Mononuclear cell (primary cell): ENCODE measurements around the gene SPEM3. TPM values are rescaled to one million over a fixed set of nuclear protein-coding genes. Genes with fewer than 3 reads are reported as not detected.

Source experiments
- H3K27me3 ChIP-seq: 2 replicates; pipeline ENCODE4 v1.6.0; 2011; ENCODE audit warnings: low read length, control low read depth; ENCODE audit not compliant: insufficient read depth
- H3K4me1 ChIP-seq: 2 replicates; pipeline ENCODE4 v1.5.1; 2011; ENCODE audit warnings: mild to moderate bottlenecking, low read length, control low read depth; ENCODE audit not compliant: insufficient read depth
- H3K4me3 ChIP-seq: 2 replicates; pipeline ENCODE4 v1.5.1; 2011; ENCODE audit warnings: mild to moderate bottlenecking, low read length, moderate library complexity
- H3K9me3 ChIP-seq: 2 replicates; pipeline ENCODE4 v1.5.1; 2011; ENCODE audit warnings: low read depth, mild to moderate bottlenecking, control low read depth, low read length
- total RNA-seq: library from RNA; depleted of rRNA; stranded (reverse); fragments of >200 nt; gene quantifications from one replicate; pipeline ENCODE4 v1.2.3, GENCODE V29; 2012

SPEM3 gene
- total RNA-seq, 1 donor: under 0.01 TPM

DNA sequence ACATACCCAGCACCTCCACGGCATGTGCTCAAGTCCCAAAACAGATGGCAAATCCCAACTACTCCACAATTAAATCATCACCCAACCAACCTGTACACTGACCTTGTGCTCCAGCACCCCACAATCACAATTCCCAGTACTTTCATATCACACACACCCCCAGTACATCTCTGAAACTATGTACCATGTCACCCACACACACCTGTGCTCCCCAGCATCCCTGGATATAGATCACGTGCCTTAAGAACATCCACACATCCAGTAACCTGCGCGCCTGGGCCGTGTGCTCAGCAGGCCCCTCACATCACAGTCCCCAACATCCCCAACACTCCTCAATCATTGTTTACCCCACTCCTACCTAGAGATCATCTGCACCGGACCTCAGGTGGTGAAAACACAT lies 18.9 kb upstream of the SPEM3 start:
- Histone ChIP-seq H3K27me3 (peaks cover 2% of the 10 kb centered on the region), H3K9me3 (no peaks in the 10 kb centered on the region), H3K4me1 (peaks cover 8% of the 10 kb centered on the region), H3K4me3 (no peak overlapping the region)

DNA sequence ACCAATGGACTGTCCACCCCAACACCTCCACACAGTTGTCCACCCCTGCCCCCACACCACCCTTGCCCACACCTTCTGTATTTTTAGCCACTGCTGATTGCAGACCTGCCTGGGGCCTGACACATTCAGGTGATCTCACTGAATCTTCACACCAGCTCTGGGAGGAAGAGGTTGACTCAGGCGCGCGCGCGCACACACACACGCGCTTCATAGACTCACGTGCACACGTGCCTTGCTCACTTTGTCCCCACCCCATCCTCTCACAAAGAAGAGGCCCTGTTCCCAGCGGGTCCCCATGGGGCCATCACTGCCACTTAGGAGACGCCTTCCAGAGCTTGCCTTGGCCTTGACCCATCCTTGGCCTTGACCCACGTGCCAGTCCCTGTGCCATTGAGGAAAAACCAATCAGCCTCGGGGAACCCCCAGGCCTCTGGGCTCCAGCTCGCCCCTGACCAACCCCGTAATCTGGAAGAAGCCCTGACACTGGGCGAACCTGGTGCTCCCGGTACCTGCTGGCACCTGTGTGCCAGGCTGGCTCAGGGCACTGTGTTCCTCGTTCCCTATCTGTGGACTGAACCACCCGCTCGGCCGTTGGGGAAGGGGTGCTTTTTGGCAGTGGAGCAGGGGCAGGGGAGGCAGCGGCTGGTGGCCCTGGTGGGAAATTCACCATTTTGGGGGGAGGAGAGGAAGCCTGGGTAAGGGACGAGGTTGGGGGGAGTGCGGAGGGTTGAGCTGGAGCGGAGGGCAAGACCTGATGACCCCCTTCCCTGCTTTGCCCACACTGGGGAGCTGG lies 17.8 kb upstream of the SPEM3 start:
- Histone ChIP-seq H3K4me3 (no peak overlapping the region), H3K9me3 (no peaks in the 10 kb centered on the region), H3K4me1 (no peaks in the 10 kb centered on the region), H3K27me3 (peaks cover under 1% of the 10 kb centered on the region)

GRCh38 chr17:7411427-7411750 lies 17.3 kb upstream of the SPEM3 start:
- H3K4me3 ChIP-seq: no peak overlapping the region

GRCh38 chr17:7413346-7413985 lies 15.2 kb upstream of the SPEM3 start:
- no peaks in the 10 kb centered on the region for H3K4me1 ChIP-seq
- H3K4me3 ChIP-seq: no peak overlapping the region
- H3K27me3 ChIP-seq: no peaks in the 10 kb centered on the region
- no peaks in the 10 kb centered on the region for H3K9me3 ChIP-seq

More at GRCh38 chr17:7411427-7411750, 17.3 kb upstream of the SPEM3 start:
- Histone ChIP-seq H3K27me3 (no peaks in the 10 kb centered on the region), H3K9me3 (no peaks in the 10 kb centered on the region), H3K4me1 (no peaks in the 10 kb centered on the region)

DNA sequence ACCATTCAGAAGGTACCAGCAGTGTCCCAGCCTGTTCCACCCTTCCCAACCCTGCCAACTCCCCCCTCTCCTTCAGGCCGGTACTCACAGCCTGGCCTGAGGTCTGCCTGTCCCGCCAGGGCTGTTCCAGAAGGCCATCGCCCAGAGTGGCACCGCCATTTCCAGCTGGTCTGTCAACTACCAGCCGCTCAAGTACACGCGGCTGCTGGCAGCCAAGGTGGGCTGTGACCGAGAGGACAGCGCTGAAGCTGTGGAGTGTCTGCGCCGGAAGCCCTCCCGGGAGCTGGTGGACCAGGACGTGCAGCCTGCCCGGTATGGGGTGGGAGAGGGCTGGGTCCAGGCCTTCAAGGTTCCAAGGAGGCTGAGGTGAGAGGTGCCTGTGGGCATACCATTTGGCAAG lies 13.8 kb upstream of the SPEM3 start:
- no peak overlapping the region for H3K4me3 ChIP-seq
- no peaks in the 10 kb centered on the region for H3K4me1 ChIP-seq
- no peaks in the 10 kb centered on the region for H3K9me3 ChIP-seq
- H3K27me3 ChIP-seq: no peaks in the 10 kb centered on the region

DNA sequence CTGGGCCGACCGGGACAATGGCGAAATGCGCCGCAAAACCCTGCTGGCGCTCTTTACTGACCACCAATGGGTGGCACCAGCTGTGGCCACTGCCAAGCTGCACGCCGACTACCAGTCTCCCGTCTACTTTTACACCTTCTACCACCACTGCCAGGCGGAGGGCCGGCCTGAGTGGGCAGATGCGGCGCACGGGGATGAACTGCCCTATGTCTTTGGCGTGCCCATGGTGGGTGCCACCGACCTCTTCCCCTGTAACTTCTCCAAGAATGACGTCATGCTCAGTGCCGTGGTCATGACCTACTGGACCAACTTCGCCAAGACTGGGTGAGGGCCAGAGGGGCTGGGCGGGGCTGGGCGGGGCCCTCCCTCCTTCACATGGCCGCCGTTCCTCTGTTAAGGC lies 12.9 kb upstream of the SPEM3 start:
- H3K27me3 ChIP-seq: no peaks in the 10 kb centered on the region
- no peaks in the 10 kb centered on the region for H3K4me1 ChIP-seq
- no peak overlapping the region for H3K4me3 ChIP-seq
- H3K9me3 ChIP-seq: no peaks in the 10 kb centered on the region

- no peaks in the 10 kb centered on the region for H3K4me1 ChIP-seq
- H3K4me3 ChIP-seq: no peak overlapping the region
- no peaks in the 10 kb centered on the region for H3K9me3 ChIP-seq
- no peaks in the 10 kb centered on the region for H3K27me3 ChIP-seq
Measured at GRCh38 chr17:7416323-7416722, 12.3 kb upstream of the SPEM3 start.

GRCh38 chr17:7417056-7417655 lies 11.5 kb upstream of the SPEM3 start:
- Histone ChIP-seq H3K9me3 (no peaks in the 10 kb centered on the region), H3K27me3 (no peaks in the 10 kb centered on the region), H3K4me1 (no peaks in the 10 kb centered on the region)

DNA sequence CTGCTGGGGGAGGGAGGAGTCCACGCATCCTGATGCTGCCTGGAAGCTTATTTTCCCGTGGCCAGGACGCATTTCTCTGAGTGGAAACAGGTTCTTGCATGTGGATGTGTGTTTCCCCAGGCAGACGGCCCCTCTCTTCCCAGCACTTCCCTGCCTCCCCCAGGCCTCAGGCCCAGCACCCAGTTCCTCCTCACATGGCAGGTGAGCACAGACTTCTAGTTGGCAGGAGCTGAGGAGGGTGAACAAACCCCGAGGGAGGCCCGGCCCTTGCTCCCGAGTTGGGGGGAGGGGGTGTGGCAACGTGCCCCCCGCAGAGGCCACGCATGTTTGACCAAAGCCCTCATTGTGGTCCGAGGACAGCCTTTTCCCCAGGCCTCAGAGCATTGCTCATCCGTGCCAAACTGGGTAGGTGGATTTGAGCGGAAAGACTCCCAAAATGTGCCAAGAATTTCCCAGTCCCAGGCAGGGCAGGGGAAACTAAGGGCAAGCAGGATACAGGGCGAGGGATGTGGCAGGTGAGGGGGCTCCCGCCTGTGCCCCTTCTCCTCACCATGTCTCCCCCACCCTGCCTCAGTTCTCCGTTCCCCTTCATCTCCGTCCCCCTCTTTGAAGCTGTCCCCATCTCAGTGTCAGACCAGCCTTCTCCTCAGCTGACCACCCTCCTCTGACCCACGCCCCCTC lies 10.0 kb upstream of the SPEM3 start:
- Histone ChIP-seq H3K4me1 (no peaks in the 10 kb centered on the region), H3K4me3 (no peak overlapping the region), H3K9me3 (no peaks in the 10 kb centered on the region), H3K27me3 (no peaks in the 10 kb centered on the region)

More at GRCh38 chr17:7417056-7417655, 11.5 kb upstream of the SPEM3 start:
- H3K4me3 ChIP-seq: no peak overlapping the region

GRCh38 chr17:7419819-7420610 lies 8.6 kb upstream of the SPEM3 start, which contains the start of gene SPEM1:
TSS of gene SPEM1 (plus strand) at chr17:7420324. CDS start at chr17:7420385, 61 bp downstream.
- Histone ChIP-seq H3K9me3 (no peaks in the 10 kb centered on the region), H3K4me1 (no peaks in the 10 kb centered on the region), H3K4me3 (no peak within 1 kb of the TSS), H3K27me3 (no peaks in the 10 kb centered on the region)

DNA sequence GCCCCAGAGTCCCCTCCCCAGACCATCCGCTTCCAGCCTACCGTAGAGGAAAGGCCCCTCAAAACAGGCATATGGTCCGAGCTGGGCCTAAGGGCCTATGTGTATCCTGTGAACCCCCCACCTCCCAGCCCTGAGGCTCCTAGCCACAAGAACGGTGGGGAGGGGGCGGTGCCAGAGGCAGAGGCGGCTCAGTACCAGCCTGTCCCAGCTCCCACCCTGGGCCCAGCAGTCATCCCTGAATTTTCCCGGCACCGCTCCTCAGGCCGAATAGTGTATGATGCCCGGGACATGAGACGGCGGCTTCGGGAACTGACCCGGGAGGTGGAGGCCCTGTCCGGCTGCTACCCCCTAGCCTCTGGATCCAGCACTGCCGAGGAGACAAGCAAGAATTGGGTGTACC lies 7.5 kb upstream of the SPEM3 start:
- H3K9me3 ChIP-seq: no peaks in the 10 kb centered on the region
- no peak overlapping the region for H3K4me3 ChIP-seq
- no peaks in the 10 kb centered on the region for H3K4me1 ChIP-seq
- H3K27me3 ChIP-seq: no peaks in the 10 kb centered on the region

- Histone ChIP-seq H3K4me1 (no peaks in the 10 kb centered on the region), H3K4me3 (no peak overlapping the region), H3K27me3 (no peaks in the 10 kb centered on the region), H3K9me3 (no peaks in the 10 kb centered on the region)
Measured at GRCh38 chr17:7423679-7424078, 5.0 kb upstream of the SPEM3 start.

DNA sequence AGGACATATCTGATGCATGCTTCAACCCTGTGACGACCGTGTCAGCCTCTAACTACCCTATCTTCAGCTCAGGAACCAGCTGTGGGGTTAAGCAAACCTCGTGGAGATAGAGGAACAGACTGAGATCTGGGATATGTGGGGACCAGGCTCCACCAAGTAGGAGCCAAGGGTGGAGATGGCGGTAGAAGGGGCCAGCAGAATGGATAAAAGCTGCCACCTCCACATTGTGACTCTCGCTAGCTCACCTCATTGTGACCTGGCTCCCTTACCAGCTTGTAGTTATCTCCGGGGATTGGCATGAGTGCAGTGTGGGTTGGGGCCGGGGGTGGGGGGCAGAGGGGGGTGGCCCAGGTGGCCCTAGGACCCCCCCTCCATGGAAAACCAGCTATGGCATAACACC lies 3.3 kb upstream of the SPEM3 start, which contains the start of gene SPEM2:
Gene SPEM2 (plus strand): TSS at position 301 of the 400 bp plus-strand sequence. CDS start 73 bp downstream, at position 374.
- no peaks in the 10 kb centered on the region for H3K27me3 ChIP-seq
- H3K4me3 ChIP-seq: no peak within 1 kb of the TSS

GRCh38 chr17:7425756-7426155 lies 2.9 kb upstream of the SPEM3 start:
- Histone ChIP-seq H3K9me3 (no peaks in the 10 kb centered on the region), H3K27me3 (no peaks in the 10 kb centered on the region), H3K4me3 (no peak overlapping the region), H3K4me1 (no peaks in the 10 kb centered on the region)

More for the DNA sequence above, 3.3 kb upstream of the SPEM3 start, which contains the start of gene SPEM2:
- Histone ChIP-seq H3K9me3 (no peaks in the 10 kb centered on the region), H3K4me1 (no peaks in the 10 kb centered on the region)
